D721Med (cell line): Measurements from ENCODE around the gene PCBP3.

Experiments
- DNase-seq: peaks from one replicate; pipeline ENCODE4 v3.0.0; 2011; ENCODE audit warnings: low spot score; ENCODE audit not compliant: insufficient read length
- FAIRE-seq: peaks from 2 replicates; lab custom pipeline; 2011; peaks lifted over from hg19 to GRCh38; lab: Jason Lieb, UNC
- TF ChIP-seq, protein P1 (sequence below): IDR thresholded peaks from 2 replicates; pipeline ENCODE4 v1.5.1; 2012; ENCODE audit warnings: mild to moderate bottlenecking, control low read depth; ENCODE audit not compliant: insufficient read depth; ENCODE audit errors: missing control alignments

Gene PCBP3

GRCh38 chr21:45929449-45929848, 285.9 kb downstream of the PCBP3 start:
- no peak for DNase-seq

GRCh38 chr21:45930231-45930760, 286.8 kb downstream of the PCBP3 start:
- FAIRE-seq, result no peak
- TF ChIP-seq, protein P1, sequence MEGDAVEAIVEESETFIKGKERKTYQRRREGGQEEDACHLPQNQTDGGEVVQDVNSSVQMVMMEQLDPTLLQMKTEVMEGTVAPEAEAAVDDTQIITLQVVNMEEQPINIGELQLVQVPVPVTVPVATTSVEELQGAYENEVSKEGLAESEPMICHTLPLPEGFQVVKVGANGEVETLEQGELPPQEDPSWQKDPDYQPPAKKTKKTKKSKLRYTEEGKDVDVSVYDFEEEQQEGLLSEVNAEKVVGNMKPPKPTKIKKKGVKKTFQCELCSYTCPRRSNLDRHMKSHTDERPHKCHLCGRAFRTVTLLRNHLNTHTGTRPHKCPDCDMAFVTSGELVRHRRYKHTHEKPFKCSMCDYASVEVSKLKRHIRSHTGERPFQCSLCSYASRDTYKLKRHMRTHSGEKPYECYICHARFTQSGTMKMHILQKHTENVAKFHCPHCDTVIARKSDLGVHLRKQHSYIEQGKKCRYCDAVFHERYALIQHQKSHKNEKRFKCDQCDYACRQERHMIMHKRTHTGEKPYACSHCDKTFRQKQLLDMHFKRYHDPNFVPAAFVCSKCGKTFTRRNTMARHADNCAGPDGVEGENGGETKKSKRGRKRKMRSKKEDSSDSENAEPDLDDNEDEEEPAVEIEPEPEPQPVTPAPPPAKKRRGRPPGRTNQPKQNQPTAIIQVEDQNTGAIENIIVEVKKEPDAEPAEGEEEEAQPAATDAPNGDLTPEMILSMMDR, result no peak

More at GRCh38 chr21:45929449-45929848, 285.9 kb downstream of the PCBP3 start:
- TF ChIP-seq, protein P1, result no peak
- no peak for FAIRE-seq

GRCh38 chr21:45930792-45931191, 287.3 kb downstream of the PCBP3 start:
- no peak for DNase-seq
- TF ChIP-seq, protein P1, result no peak

More at GRCh38 chr21:45930231-45930760, 286.8 kb downstream of the PCBP3 start:
- DNase-seq, result no peak

DNA sequence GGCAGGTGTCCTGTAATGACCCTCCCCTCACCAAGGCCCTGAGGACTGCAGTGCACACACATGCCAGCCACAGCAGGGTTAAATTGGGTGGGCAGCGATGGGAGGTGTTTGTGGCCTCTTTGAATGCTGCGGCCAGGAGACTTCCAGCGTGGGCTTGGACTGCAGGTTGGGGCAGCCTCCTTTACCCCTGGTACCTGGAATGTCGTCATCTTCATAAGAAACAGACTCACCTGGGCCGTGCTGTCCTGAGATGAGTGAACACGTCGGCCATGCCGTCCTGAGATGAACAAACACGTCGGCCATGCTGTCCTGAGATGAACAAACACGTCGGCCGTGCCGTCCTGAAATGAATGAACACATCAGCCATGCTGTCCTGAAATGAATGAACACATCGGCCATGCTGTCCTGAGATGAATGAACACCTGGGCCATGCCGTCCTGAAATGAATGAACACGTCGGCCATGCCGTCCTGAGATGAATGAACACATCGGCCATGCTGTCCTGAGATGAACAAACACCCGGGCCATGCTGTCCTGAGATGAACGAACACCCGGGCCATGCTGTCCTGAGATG, 288.0 kb downstream of the PCBP3 start:
- no peak for DNase-seq
- TF ChIP-seq, protein P1, result no peak
- FAIRE-seq, result no peak

More at GRCh38 chr21:45930792-45931191, 287.3 kb downstream of the PCBP3 start:
- FAIRE-seq, result no peak

DNA sequence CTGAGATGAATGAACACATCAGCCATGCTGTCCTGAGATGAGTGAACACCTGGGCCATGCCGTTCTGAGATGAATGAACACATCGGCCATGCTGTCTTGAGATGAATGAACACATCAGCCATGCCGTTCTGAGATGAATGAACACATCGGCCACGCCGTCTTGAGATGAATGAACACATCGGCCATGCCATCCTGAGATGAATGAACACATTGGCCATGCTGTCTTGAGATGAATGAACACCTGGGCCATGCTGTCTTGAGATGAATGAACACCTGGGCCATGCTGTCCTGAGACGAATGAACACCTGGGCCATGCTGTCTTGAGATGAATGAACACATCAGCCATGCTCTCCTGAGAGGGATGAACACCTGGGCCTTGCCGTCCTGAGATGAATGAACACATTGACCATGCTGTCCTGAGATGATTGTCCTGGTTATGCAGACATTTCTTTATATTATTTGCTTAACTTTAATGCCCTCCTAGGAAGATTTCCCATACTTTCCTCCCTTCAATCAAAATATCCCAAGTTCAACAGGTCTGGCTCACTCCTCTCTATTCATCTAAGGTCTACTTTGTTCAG, 289.5 kb downstream of the PCBP3 start:
- no peak for FAIRE-seq

GRCh38 chr21:45934085-45934484, 290.6 kb downstream of the PCBP3 start:
- no peak for FAIRE-seq
- TF ChIP-seq, protein P1, result no peak
- DNase-seq, result no peak

More for the DNA sequence above, 289.5 kb downstream of the PCBP3 start:
- TF ChIP-seq, protein P1, result no peak
- no peak for DNase-seq

GRCh38 chr21:45934554-45934953, 291.0 kb downstream of the PCBP3 start:
- no peak for FAIRE-seq
- no peak for DNase-seq
- TF ChIP-seq, protein P1, result no peak
